SH-SY5Y (cell line): ENCODE results near the gene RAB25.

Experiments
- GATA2 ChIP-seq: IDR thresholded peaks from 2 replicates; pipeline ENCODE4 v1.6.1; 2011; ENCODE audit warnings: mild to moderate bottlenecking, low read depth, low read length
- GATA3 ChIP-seq: IDR thresholded peaks from 2 replicates; pipeline ENCODE4 v1.6.1; 2011; ENCODE audit warnings: low read depth, mild to moderate bottlenecking, low read length, moderate library complexity

DNA sequence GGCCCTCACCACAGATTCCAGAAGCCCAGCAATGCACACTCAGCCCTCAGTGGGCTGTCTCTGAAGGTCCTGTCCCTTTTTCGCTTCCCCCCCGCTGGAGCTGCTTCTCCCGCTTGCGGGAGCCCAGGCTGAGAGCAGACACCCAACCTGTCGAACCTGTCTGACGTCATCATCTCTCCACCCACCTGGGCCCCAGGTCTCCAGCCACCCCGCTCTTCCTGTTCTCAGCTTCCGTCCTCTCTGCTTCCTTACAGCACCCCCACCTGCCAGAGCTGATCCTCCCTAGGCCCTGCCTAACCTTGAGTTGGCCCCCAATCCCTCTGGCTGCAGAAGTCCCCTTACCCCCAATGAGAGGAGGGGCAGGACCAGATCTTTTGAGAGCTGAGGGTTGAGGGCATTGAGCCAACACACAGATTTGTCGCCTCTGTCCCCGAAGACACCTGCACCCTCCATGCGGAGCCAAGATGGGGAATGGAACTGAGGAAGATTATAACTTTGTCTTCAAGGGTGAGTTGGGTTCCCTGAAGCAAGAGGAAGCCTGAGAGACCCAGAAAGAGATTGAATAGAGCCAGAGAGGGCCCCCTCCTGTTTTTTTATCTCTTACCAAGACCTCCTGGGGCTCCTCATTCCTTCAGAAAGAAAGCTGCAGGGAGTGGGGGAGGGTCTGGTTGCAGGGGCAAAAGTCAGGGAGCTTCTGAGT, at the start of gene RAB25:
- no peak for TF ChIP-seq GATA2
- no peak for TF ChIP-seq GATA3
